Stimulated activated naive CD8-positive, alpha-beta T cell treated with anti-CD3 and anti-CD28 coated beads, Interleukin-15, Interleukin-2, amounts not matched to agents 100 ng/mL and 50 ng/mL, for 24 hours (primary cell): ENCODE results near the gene LYSMD3.

Experiments
- H3K27ac Mint-ChIP-seq: one replicate; pipeline ENCODE4 v1.8.0; 2021; ENCODE audit warnings: mild to moderate bottlenecking, mixed read lengths
- H3K27me3 Mint-ChIP-seq: one replicate; pipeline ENCODE4 v1.8.0; 2021; ENCODE audit warnings: mixed read lengths
- H3K36me3 Mint-ChIP-seq: one replicate; pipeline ENCODE4 v1.8.0; 2021; ENCODE audit warnings: low read depth, mixed read lengths
- H3K4me1 Mint-ChIP-seq: one replicate; pipeline ENCODE4 v1.8.0; 2021; ENCODE audit warnings: low read depth, mixed read lengths
- H3K4me3 Mint-ChIP-seq: one replicate; pipeline ENCODE4 v1.8.0; 2021; ENCODE audit warnings: mild to moderate bottlenecking, mixed read lengths
- H3K9me3 Mint-ChIP-seq: one replicate; pipeline ENCODE4 v1.8.0; 2021; ENCODE audit warnings: mixed read lengths

The LYSMD3 gene

DNA sequence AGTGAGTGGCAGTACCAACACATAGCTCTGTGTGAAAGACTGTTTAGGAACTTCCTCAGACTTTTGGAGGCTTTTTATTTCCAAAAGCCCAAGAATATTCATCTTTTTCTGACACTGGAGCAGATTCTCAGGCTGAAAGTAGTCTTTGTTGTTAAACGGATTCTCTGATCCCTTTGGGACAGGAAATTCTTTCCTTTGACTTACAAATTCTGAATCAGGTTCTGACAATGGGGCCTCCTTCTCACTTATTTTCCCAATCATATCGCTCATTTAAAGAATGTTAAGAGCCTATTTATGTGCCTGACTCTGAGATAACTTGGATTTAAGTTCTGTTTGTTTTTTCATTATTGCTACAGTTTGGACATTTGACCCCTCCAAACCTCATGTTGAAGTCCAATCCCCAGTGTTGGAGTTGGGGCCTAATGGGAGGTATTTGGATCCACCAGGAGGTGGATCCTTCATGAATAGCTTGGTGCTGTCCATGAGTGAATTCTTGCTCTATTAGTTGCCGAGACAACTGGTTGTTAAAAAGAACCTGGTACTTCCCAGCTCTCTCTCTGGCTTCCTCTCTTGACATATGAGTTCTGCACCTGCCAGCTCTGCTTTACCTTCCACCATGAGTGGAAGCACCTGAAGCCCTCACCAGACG lies 25.1 kb upstream of the LYSMD3 start:
- Mint-ChIP-seq H3K27ac (no peak overlapping the region), H3K4me3 (no peak overlapping the region), H3K36me3 (no peaks in the 10 kb centered on the region), H3K9me3 (no peaks in the 10 kb centered on the region), H3K4me1 (peaks cover 8% of the 10 kb centered on the region), H3K27me3 (peaks cover 61% of the 10 kb centered on the region)

DNA sequence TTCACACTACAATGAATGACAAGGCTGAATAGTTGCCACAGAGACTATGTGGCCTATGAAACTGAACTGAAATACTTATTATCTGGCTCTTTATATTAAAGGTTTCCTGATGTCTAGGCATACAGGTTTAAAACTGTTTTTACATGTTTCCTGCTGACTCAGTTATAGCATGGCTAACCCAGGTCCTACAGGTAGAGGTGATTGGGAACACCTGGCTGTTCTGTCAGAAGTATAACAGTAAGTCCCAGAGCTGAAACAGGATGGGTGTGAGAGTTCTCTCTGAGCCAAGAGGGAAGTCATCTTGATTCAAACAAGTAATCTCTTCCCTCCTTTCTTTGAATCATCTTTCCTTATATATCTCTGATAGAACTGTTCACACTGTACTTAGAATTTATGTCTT lies 24.3 kb upstream of the LYSMD3 start:
- H3K27me3 Mint-ChIP-seq: peaks cover 56% of the 10 kb centered on the region
- no peak overlapping the region for H3K27ac Mint-ChIP-seq
- no peaks in the 10 kb centered on the region for H3K36me3 Mint-ChIP-seq
- H3K4me1 Mint-ChIP-seq: peaks cover 8% of the 10 kb centered on the region
- H3K4me3 Mint-ChIP-seq: no peak overlapping the region
- H3K9me3 Mint-ChIP-seq: no peaks in the 10 kb centered on the region

DNA sequence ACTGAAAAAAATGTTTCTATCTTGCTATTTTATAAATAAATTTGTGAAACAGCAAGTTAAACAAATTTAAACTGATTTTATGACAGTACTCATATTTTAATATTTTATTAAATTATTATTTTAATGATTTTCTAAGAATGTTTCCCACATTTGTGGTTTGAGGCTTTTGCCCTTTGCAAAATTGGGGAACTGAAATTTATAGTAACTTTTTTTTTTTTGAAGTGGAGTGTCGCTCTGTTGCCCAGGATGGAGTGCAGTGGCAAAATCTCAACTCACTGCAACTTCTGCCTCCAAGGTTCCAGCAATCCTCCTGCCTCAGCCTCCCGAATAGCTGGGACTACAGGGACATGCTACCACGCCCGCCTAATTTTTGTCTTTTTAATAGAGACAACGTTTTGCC lies 22.0 kb upstream of the LYSMD3 start:
- H3K9me3 Mint-ChIP-seq: no peaks in the 10 kb centered on the region
- H3K27me3 Mint-ChIP-seq: peaks cover 46% of the 10 kb centered on the region
- no peak overlapping the region for H3K4me3 Mint-ChIP-seq
- H3K27ac Mint-ChIP-seq: no peak overlapping the region
- no peaks in the 10 kb centered on the region for H3K4me1 Mint-ChIP-seq
- H3K36me3 Mint-ChIP-seq: no peaks in the 10 kb centered on the region

DNA sequence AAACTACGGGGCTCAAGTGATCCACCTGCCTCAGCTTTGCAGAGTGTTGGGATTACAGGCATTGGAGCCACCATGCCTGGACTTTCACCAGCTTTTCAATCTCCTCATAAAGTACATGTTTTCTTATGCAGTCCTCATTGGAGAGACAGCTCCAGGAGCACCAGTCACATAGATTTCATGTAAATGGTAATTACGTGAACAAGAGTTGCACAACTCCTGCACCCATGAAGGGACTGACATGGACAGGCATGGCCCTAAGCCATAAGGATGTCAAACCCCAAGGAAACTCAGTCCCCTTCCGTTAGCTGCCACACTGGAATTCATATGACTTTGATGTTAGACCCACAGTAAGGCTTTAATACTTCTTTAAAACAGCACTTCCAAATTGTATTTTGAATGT lies 21.6 kb upstream of the LYSMD3 start:
- no peak overlapping the region for H3K27ac Mint-ChIP-seq
- H3K27me3 Mint-ChIP-seq: peaks cover 44% of the 10 kb centered on the region
- H3K4me3 Mint-ChIP-seq: no peak overlapping the region
- no peaks in the 10 kb centered on the region for H3K4me1 Mint-ChIP-seq
- no peaks in the 10 kb centered on the region for H3K9me3 Mint-ChIP-seq
- H3K36me3 Mint-ChIP-seq: no peaks in the 10 kb centered on the region

DNA sequence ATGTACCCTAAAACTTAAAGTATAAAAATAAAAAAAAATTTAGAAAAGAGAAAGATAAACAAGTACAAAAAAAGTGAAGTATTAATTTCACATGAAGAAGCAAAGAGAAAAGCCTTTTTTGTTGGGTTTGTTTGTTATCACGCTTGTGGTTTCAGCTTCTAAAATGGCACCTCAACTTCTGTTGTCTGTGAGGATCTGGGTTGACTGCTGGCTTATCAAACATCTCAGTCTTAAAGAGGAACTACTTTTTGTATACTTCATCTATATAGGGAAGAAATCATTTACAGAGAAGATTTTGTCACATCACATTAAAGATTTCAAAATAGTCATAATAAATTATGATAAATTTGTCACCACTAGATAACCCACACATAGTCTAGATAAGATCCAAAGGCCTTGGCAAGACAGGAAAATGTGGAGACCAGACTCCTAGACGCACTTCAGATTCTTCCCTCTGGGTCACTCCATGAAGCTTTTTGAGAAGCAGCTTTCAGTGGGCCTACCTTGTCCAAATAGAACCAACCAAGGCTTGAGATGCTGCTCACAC lies 20.4 kb upstream of the LYSMD3 start:
- H3K4me3 Mint-ChIP-seq: no peak overlapping the region
- no peaks in the 10 kb centered on the region for H3K9me3 Mint-ChIP-seq
- no peak overlapping the region for H3K27ac Mint-ChIP-seq
- H3K27me3 Mint-ChIP-seq: peaks cover 44% of the 10 kb centered on the region
- H3K36me3 Mint-ChIP-seq: no peaks in the 10 kb centered on the region
- no peaks in the 10 kb centered on the region for H3K4me1 Mint-ChIP-seq

DNA sequence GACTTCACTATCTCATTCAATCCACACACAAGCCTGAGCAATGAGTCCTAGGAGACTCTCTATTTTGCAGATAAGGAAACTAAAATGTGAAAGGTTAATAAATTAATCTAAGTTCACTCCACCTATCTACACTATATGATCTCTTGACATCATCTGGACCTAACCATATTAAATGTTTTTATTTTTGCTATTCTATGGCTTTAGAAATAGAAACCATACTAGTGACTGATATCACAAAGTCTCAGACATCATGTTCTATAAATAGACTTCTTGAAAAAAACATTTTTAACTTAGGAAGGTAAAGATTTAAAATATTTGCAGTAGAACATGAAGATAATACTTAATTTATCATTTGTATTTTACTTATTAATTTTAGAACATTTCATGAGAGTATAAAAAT lies 19.8 kb upstream of the LYSMD3 start:
- H3K9me3 Mint-ChIP-seq: no peaks in the 10 kb centered on the region
- H3K4me1 Mint-ChIP-seq: no peaks in the 10 kb centered on the region
- no peaks in the 10 kb centered on the region for H3K36me3 Mint-ChIP-seq
- H3K27me3 Mint-ChIP-seq: peaks cover 44% of the 10 kb centered on the region
- H3K27ac Mint-ChIP-seq: no peak overlapping the region
- no peak overlapping the region for H3K4me3 Mint-ChIP-seq

DNA sequence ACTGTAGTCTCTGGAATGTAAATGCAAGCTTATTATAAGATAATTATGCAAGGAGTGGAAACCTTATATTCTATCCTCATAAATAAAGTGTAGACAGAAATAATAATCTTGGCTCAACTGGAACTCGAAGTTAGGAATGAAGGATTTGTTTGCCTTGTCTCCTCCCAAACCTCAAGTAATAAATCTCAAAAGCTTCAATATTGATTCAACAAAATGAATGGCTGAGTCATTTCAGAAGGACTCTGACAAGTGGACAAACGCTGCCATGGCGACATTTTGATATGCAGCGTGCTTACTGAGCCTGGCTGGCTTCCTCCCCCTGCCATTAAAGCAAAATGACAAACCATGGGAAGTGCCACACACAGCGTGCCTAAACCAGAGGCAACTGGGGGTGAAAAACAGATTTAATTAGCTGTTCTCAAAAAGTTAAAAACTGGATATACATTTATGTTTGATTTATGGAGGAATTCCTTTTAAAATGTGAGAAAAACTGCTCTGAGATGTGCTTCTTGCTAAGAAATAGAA lies 18.7 kb upstream of the LYSMD3 start:
- Mint-ChIP-seq H3K27me3 (peaks cover 38% of the 10 kb centered on the region), H3K4me3 (no peak overlapping the region), H3K4me1 (no peaks in the 10 kb centered on the region), H3K9me3 (no peaks in the 10 kb centered on the region), H3K36me3 (no peaks in the 10 kb centered on the region), H3K27ac (no peak overlapping the region)

DNA sequence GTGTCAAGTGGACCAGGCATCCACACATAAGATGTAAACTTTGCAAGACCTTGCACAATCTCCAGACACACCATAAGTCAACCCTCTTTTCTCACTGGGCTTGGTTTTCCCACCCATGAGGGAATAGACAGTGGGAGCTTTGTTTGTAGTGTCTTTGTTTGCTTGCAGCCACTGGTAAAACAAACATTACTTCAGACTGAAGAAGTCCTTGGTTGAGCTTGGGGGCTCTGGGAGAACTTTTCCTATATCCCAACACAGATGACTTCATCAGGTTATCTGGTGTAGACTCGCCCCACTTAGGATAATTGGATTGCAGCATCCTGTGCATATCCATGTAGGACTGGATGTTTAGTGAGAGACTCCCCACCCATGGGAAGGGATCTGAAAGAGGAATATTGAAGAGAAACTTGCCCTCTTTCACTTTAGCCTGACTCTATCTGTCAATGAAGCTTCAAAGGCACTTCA lies 17.7 kb upstream of the LYSMD3 start:
- no peaks in the 10 kb centered on the region for H3K4me1 Mint-ChIP-seq
- H3K36me3 Mint-ChIP-seq: no peaks in the 10 kb centered on the region
- no peak overlapping the region for H3K4me3 Mint-ChIP-seq
- H3K27ac Mint-ChIP-seq: no peak overlapping the region
- peaks cover 34% of the 10 kb centered on the region for H3K27me3 Mint-ChIP-seq
- no peaks in the 10 kb centered on the region for H3K9me3 Mint-ChIP-seq

DNA sequence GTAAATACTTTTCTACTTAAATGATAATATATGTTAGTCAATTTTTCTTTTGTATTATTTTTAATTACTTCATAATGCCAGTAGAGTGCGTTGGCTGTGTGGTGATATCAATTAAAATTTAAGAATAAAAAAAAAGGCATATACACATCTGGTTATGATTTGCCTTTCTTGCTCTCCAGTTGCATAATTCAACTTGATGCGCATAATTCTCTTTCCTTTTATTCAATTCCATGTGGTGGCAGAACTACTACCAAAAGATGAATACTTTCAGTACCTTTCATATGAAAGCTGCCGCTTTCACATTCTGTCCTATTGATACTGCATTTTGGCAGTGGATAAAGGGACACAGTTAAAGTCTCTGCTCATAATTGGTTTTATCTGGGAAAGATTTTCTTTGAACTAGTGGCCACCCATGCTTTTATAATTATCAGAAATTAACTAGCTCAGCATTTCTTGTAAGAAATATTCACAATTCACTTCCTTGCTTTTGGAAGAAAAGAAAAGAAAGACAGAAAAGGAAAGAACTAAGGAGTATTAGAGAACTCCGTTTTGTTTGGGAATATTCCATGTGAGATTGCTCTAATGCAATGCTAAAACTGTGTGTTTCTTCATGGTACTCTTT lies 16.9 kb upstream of the LYSMD3 start:
- Mint-ChIP-seq H3K4me1 (no peaks in the 10 kb centered on the region), H3K27ac (no peak overlapping the region), H3K27me3 (peaks cover 34% of the 10 kb centered on the region), H3K36me3 (no peaks in the 10 kb centered on the region), H3K9me3 (no peaks in the 10 kb centered on the region), H3K4me3 (no peak overlapping the region)

DNA sequence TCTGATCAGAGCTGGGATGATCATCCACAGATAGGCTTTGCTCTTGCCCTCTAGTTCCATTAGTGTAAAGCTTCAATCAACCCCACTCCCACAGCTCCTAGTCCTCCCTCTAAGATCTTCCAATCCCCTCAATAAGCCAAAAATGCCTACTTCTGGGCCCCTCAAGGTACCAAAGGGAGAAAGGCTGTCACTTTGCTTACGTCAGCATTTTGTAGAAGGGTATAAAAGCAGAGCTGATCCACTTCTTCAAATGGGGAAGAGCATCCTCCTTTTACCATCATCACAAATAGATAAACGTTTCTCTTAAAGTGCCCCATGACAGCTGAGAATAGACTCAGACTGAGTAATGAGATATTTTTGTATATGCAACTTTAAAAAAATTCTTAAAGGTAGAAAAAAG lies 16.1 kb upstream of the LYSMD3 start:
- Mint-ChIP-seq H3K4me3 (no peak overlapping the region), H3K27ac (no peak overlapping the region), H3K27me3 (peaks cover 36% of the 10 kb centered on the region), H3K9me3 (no peaks in the 10 kb centered on the region), H3K36me3 (no peaks in the 10 kb centered on the region), H3K4me1 (no peaks in the 10 kb centered on the region)

DNA sequence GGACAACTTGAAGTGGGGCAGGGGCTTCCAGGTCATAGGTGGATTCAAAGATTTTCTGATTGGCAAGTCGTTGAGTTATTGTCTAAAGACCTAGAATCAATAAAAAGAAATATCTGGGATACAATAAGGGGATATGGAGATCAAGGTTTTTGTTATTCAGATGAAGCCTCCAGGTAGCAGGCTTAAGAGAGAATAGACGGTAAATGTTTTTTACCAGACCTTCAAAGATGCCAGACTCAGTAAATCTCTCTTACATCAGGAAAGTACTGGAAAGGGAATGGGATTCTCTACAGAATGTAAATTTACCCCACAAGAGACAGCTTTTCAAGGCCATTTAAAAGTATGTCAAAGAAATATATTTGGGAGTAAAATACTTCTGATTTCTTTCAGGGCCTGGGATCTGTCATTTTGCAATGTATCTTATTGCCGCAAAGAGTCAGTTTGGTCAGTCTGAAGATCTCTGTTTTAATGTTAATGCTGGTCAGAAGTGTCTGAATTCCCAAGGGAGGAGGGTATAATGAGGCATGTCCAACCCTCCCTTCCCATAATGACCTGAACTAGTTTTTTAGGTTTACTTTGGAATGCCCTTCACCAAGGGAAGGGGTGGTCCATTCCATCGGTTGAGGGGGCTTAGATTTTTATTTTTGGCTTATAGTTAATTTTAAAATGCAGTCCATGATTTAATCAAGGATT lies 13.6 kb upstream of the LYSMD3 start:
- H3K4me3 Mint-ChIP-seq: no peak overlapping the region
- H3K36me3 Mint-ChIP-seq: no peaks in the 10 kb centered on the region
- H3K4me1 Mint-ChIP-seq: no peaks in the 10 kb centered on the region
- H3K9me3 Mint-ChIP-seq: no peaks in the 10 kb centered on the region
- no peak overlapping the region for H3K27ac Mint-ChIP-seq
- peaks cover 41% of the 10 kb centered on the region for H3K27me3 Mint-ChIP-seq

DNA sequence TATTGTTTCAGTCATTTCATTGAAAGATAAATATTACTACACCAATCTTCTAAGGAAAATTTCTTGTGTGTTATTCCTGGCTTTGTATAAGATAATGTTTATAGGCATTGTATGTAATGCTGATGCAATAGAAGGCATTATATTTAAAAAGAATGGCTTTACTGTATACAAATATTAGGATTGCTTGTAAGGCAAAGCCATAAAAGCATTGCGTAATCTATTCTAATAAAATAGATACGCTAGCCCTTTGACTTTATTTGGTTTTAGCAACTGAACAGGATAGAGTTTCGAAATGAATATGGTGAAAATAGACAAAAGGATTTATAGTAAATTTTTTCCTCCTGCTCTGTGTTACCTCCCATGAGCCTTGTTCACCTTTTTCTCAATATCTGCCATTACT lies 5.5 kb upstream of the LYSMD3 start:
- Mint-ChIP-seq H3K36me3 (no peaks in the 10 kb centered on the region), H3K4me3 (no peak overlapping the region), H3K4me1 (no peaks in the 10 kb centered on the region), H3K27ac (no peak overlapping the region), H3K9me3 (no peaks in the 10 kb centered on the region), H3K27me3 (peaks cover 31% of the 10 kb centered on the region)

DNA sequence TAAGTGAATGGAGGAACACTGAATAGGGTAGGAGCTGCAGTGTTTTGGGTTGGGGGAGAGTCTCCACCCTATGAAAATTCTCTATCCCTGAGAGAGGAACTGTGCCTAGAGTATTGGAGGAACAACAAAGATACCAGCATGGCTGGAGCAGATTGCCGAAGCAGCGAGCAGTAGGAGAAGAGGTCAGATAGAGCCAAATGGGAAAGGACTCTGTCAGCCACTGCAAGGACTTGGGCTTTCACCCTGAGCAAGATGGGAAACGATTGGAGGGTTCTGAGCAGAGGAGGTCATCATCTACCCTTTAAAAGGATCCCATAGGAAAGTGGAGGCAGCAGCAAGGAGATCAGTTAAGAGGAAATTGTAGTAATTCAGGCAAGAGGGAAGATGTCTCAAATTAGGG lies 4.4 kb upstream of the LYSMD3 start:
- no peaks in the 10 kb centered on the region for H3K36me3 Mint-ChIP-seq
- H3K27ac Mint-ChIP-seq: no peak overlapping the region
- no peak overlapping the region for H3K4me3 Mint-ChIP-seq
- peaks cover 27% of the 10 kb centered on the region for H3K27me3 Mint-ChIP-seq
- peaks cover 3% of the 10 kb centered on the region for H3K4me1 Mint-ChIP-seq
- no peaks in the 10 kb centered on the region for H3K9me3 Mint-ChIP-seq

DNA sequence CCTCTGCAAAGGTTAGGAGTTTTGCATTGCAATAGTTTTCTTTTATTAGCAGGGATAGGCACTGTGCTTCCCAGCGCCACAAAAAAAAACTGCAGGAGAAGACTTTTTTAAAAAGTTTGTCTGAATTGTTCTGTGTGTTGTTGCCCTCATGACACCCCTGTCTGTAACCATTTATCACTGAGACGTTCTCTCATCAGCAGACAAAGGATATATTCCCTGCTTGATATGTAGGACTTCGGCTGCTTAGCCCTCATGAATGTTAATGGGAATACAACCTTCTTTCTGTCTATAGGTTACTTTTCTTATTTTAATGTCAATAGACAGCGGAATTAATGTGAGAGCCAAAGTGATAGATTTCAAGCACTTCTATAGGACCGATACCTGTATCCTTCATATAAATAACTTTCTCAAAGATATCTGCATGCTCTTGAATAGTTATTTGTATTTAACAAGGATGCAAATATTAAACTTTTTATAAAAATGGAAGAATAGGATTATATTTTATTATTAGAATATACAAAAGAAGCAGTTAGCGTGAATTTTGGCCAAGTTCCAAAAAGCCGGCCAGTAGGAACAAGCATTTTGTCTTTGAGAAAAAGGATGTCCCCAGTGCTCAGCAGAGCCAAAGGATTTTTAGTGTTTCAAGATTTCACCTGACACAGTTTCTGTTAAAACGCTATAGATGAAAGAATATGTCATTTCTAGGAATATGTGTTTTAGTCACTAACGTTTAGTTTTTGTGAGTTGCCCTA lies 1.5 kb upstream of the LYSMD3 start:
- H3K27ac Mint-ChIP-seq: no peak overlapping the region
- H3K9me3 Mint-ChIP-seq: no peaks in the 10 kb centered on the region
- no peak overlapping the region for H3K4me3 Mint-ChIP-seq

More for the DNA sequence above, 1.5 kb upstream of the LYSMD3 start:
- peaks cover 29% of the 10 kb centered on the region for H3K4me1 Mint-ChIP-seq
- peaks cover 5% of the 10 kb centered on the region for H3K36me3 Mint-ChIP-seq
- H3K27me3 Mint-ChIP-seq: peaks cover 17% of the 10 kb centered on the region
